ENCODE measurements around the gene STRA6.

STRA6 gene

DNA sequence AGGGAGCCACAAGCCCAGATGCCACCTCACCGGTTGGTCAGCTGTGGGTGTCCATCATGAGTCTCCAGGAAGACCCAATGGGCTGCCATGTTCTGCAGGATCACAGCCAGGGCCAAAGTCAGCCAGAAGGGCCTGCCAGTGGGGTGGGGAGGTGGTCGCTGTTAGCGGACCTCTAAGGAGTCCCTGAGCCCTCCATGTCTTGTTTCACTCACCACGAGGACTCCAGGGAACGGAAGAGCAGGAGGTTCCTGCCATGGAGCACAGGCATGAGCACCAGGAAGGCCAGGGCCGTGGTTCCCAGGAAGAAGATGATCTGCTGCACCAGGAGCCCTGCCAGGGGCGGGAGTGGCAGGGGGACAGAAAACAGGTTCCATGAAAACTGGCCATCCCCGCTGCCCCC, 20.5 kb downstream of the STRA6 start:
- Histone ChIP-seq H3K9me3 (ENCODE audit: control insufficient read depth, low read length) (no peaks in the 10 kb centered on the region), H3K27me3 (ENCODE audit: control insufficient read depth in 1 of 2, insufficient read depth in 1 of 2, low read length in 2 of 2) (no peaks in the 10 kb centered on the region), H3K79me1 (replicated peaks; ENCODE audit: low read length, poor library complexity, severe bottlenecking) (no peaks in the 10 kb centered on the region), H3K4ac (ENCODE audit: low read depth in 1 of 2, low read length in 2 of 2) (no peak overlapping the region), H3K14ac (ENCODE audit: low read length in 2 of 2) (no peak overlapping the region), H2AK5ac (ENCODE audit: low read length, severe bottlenecking) (no peak overlapping the region), H3K18ac (ENCODE audit: low read depth in 1 of 2, low read length in 2 of 2) (no peak overlapping the region), H3K4me1 (ENCODE audit: control insufficient read depth, insufficient read depth, low read depth, low read length) (peaks cover 39% of the 10 kb centered on the region), H4K8ac (ENCODE audit: low read length) (no peak overlapping the region), H2BK5ac (ENCODE audit: low read depth, low read length, poor library complexity, severe bottlenecking) (no peak overlapping the region), H3K36me3 (ENCODE audit: control insufficient read depth in 1 of 2, insufficient read depth in 2 of 2, low read depth in 1 of 2, low read length in 2 of 2) (peaks cover 0 to 24% of the 10 kb centered on the region in 2 experiments), H3K23ac (ENCODE audit: low read length in 2 of 2) (no peak overlapping the region), H3K27ac (ENCODE audit: low read length, poor library complexity, severe bottlenecking) (no peak overlapping the region), H2BK120ac (ENCODE audit: low read depth, low read length) (no peak overlapping the region), H4K91ac (ENCODE audit: low read length) (no peak overlapping the region), H3K4me2 (ENCODE audit: low read length, poor library complexity, severe bottlenecking) (no peak overlapping the region), H2BK12ac (ENCODE audit: low read length in 2 of 2) (no peak overlapping the region), H2AFZ (ENCODE audit: low read depth, low read length) (no peak overlapping the region), H3K4me3 (ENCODE audit: insufficient read depth in 1 of 2, low read depth in 1 of 2, low read length in 2 of 2) (no peak overlapping the region), H2BK15ac (ENCODE audit: low read depth, poor library complexity, severe bottlenecking) (peak overlapping the region; percentile 38), H3K9ac (ENCODE audit: low read length) (no peak overlapping the region)
- no peak for DNase-seq
- WGBS = 94% methylated on average over 8 of the region's 8 CpGs

DNA sequence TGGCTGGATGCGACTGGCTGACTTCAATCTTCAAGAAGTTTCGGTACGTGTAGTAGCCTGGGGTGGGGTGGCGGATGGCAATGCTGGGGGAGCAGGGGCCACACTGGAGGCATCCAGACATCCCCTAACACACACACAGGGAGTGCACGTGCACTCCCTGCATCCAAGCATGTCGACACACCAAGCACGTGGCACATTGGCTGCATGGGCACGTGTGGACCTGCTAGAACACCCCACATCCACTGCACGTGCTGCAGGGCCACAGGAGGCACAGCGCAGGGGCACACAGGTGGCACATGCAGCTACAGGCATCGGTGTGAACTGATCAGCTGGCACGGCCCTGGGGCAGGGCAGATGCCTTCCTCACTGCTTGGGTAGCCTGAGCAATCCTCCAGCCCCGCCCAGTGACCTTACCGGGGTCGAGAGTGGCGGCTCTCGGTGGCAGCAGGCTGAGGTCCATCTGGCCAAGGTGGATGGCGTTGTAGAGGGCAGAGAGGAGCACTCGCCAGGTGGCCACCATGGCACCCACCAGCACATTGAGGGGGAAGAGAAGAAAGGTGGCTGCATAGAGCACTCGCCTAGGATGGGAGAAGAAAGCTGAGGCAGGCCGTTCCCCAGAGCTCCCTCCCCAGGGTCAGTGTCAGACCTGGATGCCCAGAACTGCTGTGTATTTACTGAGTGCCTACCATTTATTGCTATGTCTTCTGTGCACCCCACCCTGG, 21.5 kb downstream of the STRA6 start:
- Histone ChIP-seq H2BK5ac (ENCODE audit: low read depth, low read length, poor library complexity, severe bottlenecking) (no peak overlapping the region), H2BK15ac (ENCODE audit: low read depth, poor library complexity, severe bottlenecking) (no peak overlapping the region), H3K9me3 (ENCODE audit: control insufficient read depth, low read length) (no peaks in the 10 kb centered on the region), H3K36me3 (ENCODE audit: control insufficient read depth in 1 of 2, insufficient read depth in 2 of 2, low read depth in 1 of 2, low read length in 2 of 2) (peaks cover 5 to 24% of the 10 kb centered on the region in 2 experiments), H4K8ac (ENCODE audit: low read length) (no peak overlapping the region), H3K27ac (ENCODE audit: low read length, poor library complexity, severe bottlenecking) (no peak overlapping the region), H4K91ac (ENCODE audit: low read length) (no peak overlapping the region), H3K14ac (ENCODE audit: low read length in 2 of 2) (no peak overlapping the region), H2AK5ac (ENCODE audit: low read length, severe bottlenecking) (no peak overlapping the region), H3K79me1 (replicated peaks; ENCODE audit: low read length, poor library complexity, severe bottlenecking) (no peaks in the 10 kb centered on the region), H3K4me1 (ENCODE audit: control insufficient read depth, insufficient read depth, low read depth, low read length) (peaks cover 50% of the 10 kb centered on the region), H3K4me3 (ENCODE audit: insufficient read depth in 1 of 2, low read depth in 1 of 2, low read length in 2 of 2) (no peak overlapping the region), H2AFZ (ENCODE audit: low read depth, low read length) (no peak overlapping the region), H3K27me3 (ENCODE audit: control insufficient read depth in 1 of 2, insufficient read depth in 1 of 2, low read length in 2 of 2) (no peaks in the 10 kb centered on the region), H3K9ac (ENCODE audit: low read length) (peak overlapping the region; percentile 40), H3K4me2 (ENCODE audit: low read length, poor library complexity, severe bottlenecking) (no peak overlapping the region), H3K23ac (ENCODE audit: low read length in 2 of 2) (no peak overlapping the region), H3K4ac (ENCODE audit: low read depth in 1 of 2, low read length in 2 of 2) (no peak overlapping the region), H3K18ac (ENCODE audit: low read depth in 1 of 2, low read length in 2 of 2) (no peak overlapping the region), H2BK12ac (ENCODE audit: low read length in 2 of 2) (no peak overlapping the region), H2BK120ac (ENCODE audit: low read depth, low read length) (no peak overlapping the region)
- DNase-seq = no peak
- 94% methylated on average over 20 of the region's 21 CpGs for WGBS

DNA sequence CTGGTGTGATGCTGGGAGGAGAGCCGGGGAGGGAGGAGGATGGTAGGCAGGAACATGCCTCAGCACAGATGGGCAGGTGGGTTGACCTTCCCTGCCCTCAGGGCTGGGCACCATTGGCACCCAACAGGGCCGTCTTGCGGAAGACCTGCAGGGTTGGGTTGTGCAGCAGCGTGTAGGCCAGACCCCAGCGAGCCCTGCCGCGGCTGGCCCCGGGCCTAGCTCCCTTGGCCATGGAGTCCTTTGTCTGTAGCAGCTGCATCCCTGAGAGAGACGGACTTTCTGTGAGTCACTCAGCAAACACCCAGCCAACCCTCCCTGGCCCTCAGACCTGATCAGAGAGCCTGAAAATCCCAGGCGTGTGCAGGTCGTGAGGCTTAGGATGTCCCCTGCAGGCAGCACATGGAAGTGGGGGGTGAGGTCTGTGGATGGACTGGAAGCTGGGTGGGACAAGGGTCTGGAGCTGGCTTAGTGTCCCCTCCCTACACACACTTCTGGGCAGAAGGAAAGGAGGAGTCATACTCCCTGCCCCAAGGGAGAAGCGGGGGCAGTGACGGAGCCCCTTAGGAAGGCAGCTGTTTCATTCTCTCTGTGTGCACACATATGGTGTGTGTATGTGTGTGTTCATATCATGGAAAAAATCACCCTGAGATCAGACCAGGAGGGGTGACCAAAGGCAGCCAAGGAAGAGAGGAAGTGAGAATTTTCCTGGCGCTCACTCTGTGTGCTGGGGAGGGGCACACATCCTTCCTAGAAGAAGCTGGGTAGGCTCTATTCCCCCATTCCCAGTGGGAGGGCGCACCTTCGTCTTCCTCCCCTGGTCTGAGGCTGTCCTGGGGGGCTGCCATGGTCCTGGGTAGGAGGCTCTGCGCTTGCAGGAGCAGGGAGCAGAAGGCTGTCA, 22.4 kb downstream of the STRA6 start:
- Histone ChIP-seq H2BK15ac (ENCODE audit: low read depth, poor library complexity, severe bottlenecking) (no peak overlapping the region), H3K36me3 (ENCODE audit: control insufficient read depth in 1 of 2, insufficient read depth in 2 of 2, low read depth in 1 of 2, low read length in 2 of 2) (peaks cover 13 to 26% of the 10 kb centered on the region in 2 experiments), H3K27ac (ENCODE audit: low read length, poor library complexity, severe bottlenecking) (peak overlapping the region; percentile 68), H3K14ac (ENCODE audit: low read length in 2 of 2) (peak overlapping the region in 1 of 2 experiments; percentile 72), H3K23ac (ENCODE audit: low read length in 2 of 2) (no peak overlapping the region), H2BK5ac (ENCODE audit: low read depth, low read length, poor library complexity, severe bottlenecking) (no peak overlapping the region), H3K79me1 (replicated peaks; ENCODE audit: low read length, poor library complexity, severe bottlenecking) (no peaks in the 10 kb centered on the region), H2AFZ (ENCODE audit: low read depth, low read length) (no peak overlapping the region), H3K4me2 (ENCODE audit: low read length, poor library complexity, severe bottlenecking) (no peak overlapping the region), H2BK120ac (ENCODE audit: low read depth, low read length) (no peak overlapping the region), H2BK12ac (ENCODE audit: low read length in 2 of 2) (peak overlapping the region; percentile 42 to 64), H3K9me3 (ENCODE audit: control insufficient read depth, low read length) (no peaks in the 10 kb centered on the region), H3K18ac (ENCODE audit: low read depth in 1 of 2, low read length in 2 of 2) (no peak overlapping the region), H3K9ac (ENCODE audit: low read length) (peak overlapping the region; percentile 40), H3K27me3 (ENCODE audit: control insufficient read depth in 1 of 2, insufficient read depth in 1 of 2, low read length in 2 of 2) (no peaks in the 10 kb centered on the region), H4K8ac (ENCODE audit: low read length) (peak overlapping the region; percentile 74), H2AK5ac (ENCODE audit: low read length, severe bottlenecking) (peak overlapping the region; percentile 65), H3K4me1 (ENCODE audit: control insufficient read depth, insufficient read depth, low read depth, low read length) (peaks cover 58% of the 10 kb centered on the region), H3K4ac (ENCODE audit: low read depth in 1 of 2, low read length in 2 of 2) (peak overlapping the region in 1 of 2 experiments; percentile 52), H3K4me3 (ENCODE audit: insufficient read depth in 1 of 2, low read depth in 1 of 2, low read length in 2 of 2) (peak overlapping the region in 1 of 2 experiments; percentile 9), H4K91ac (ENCODE audit: low read length) (peak overlapping the region; percentile 85)
- peak; percentile 22 for DNase-seq
- 93% methylated on average over 14 of the region's 17 CpGs for WGBS
